ENCODE data around the gene SPTBN1.

GRCh38 chr2:54584598-54584997, 128.5 kb downstream of the SPTBN1 start:
- TF ChIP-seq CTCF (IDR thresholded peaks at IDR 0.05) (no peak), POLR2A (IDR thresholded peaks at IDR 0.05) (no peak)
